Activated CD8-positive, alpha-beta T cell treated with anti-CD3 and anti-CD28 coated beads for 36 hours (primary cell): ENCODE data around the gene TCF25. TPM values are rescaled to one million over a fixed set of nuclear protein-coding genes. Genes with fewer than 3 reads are reported as not detected.

Experiments used
- ATAC-seq: fragments of 200-7000 bp; cut with Tn5 transposase; one replicate; pipeline ENCODE4 v1.10.0; 2021; ENCODE audit warnings: mild to moderate bottlenecking, moderate library complexity
- CTCF ChIA-PET: fragments of 350-600 bp; sonication (Branson Sonifier 250); formaldehyde crosslinking; loops from one replicate; lab custom pipeline; 2021; ENCODE audit warnings: antibody characterized with exemption; lab: Charles Lee
- POLR2A ChIA-PET: fragments of 350-600 bp; sonication (Branson Sonifier 250); formaldehyde crosslinking; loops from one replicate; lab custom pipeline; 2021; ENCODE audit warnings: antibody characterized with exemption; lab: Charles Lee
- DNase-seq: peaks from one replicate; pipeline ENCODE4 v3.0.0-alpha.2; 2020
- H3K27ac Mint-ChIP-seq: one replicate; pipeline ENCODE4 v1.8.0; 2021; ENCODE audit warnings: mild to moderate bottlenecking, mixed read lengths
- H3K27me3 Mint-ChIP-seq: one replicate; pipeline ENCODE4 v1.8.0; 2021; ENCODE audit warnings: mixed read lengths
- H3K36me3 Mint-ChIP-seq: one replicate; pipeline ENCODE4 v1.8.0; 2021; ENCODE audit warnings: low read depth, mixed read lengths
- H3K4me1 Mint-ChIP-seq: one replicate; pipeline ENCODE4 v1.8.0; 2021; ENCODE audit warnings: low read depth, mixed read lengths
- H3K4me3 Mint-ChIP-seq: one replicate; pipeline ENCODE4 v1.8.0; 2021; ENCODE audit warnings: mild to moderate bottlenecking, moderate library complexity, mixed read lengths
- H3K9me3 Mint-ChIP-seq: one replicate; pipeline ENCODE4 v1.8.0; 2021; ENCODE audit warnings: mixed read lengths
- CTCF ChIP-seq: fragments of 200-600 bp; IDR thresholded peaks from one replicate; pipeline ENCODE4 v1.8.0; 2022; ENCODE audit warnings: antibody characterized with exemption, mild to moderate bottlenecking
- intact Hi-C: fragments of 100-400 bp; cut with micrococcal nuclease; formaldehyde crosslinking; loops from one replicate; pipeline ENCODE4 v1.10.0; 2022
- total RNA-seq, 2 experiments: library from RNA; stranded (reverse); gene quantifications; one replicate each; pipeline ENCODE4 v1.2.3, GENCODE V29; 2021

Gene TCF25
- total RNA-seq, 2 experiments from 2014 or later, result 138 to 149 TPM

- CTCF ChIA-PET, result no interaction called here
- no peak for TF ChIP-seq CTCF
- no peaks in the 10 kb centered on the region for H3K9me3 Mint-ChIP-seq
- H3K36me3 Mint-ChIP-seq, result no peaks in the 10 kb centered on the region
- H3K4me3 Mint-ChIP-seq, result no peak overlapping the region
- DNase-seq, result no peak
- peaks cover 12% of the 10 kb centered on the region for H3K4me1 Mint-ChIP-seq
- ATAC-seq, result no peak
- POLR2A ChIA-PET, result interaction anchor here (0.8 kb wide), 1 partner anchor 21 kb away, joined by 3 read pairs; no protein-coding TSS in a partner anchor
- peaks cover 7% of the 10 kb centered on the region for H3K27me3 Mint-ChIP-seq
- intact Hi-C loops, result no loop called here
- H3K27ac Mint-ChIP-seq, result no peak overlapping the region
Measured at GRCh38 chr16:89952049-89952448, 78.7 kb downstream of the TCF25 start.

GRCh38 chr16:89952551-89952950, 79.2 kb downstream of the TCF25 start:
- H3K36me3 Mint-ChIP-seq, result no peaks in the 10 kb centered on the region
- H3K9me3 Mint-ChIP-seq, result no peaks in the 10 kb centered on the region
- POLR2A ChIA-PET, result interaction anchor here (0.7 to 0.8 kb wide), 2 partner anchors 20 to 34 kb away, joined by 3 read pairs; partner anchors contain the start of gene MC1R
- ATAC-seq (no peak), DNase-seq (no peak)
- peaks cover 2% of the 10 kb centered on the region for H3K27me3 Mint-ChIP-seq
- H3K27ac Mint-ChIP-seq, result no peak overlapping the region
- TF ChIP-seq CTCF, result no peak
- intact Hi-C loops, result no loop called here
- CTCF ChIA-PET, result no interaction called here
- no peak overlapping the region for H3K4me3 Mint-ChIP-seq
- H3K4me1 Mint-ChIP-seq, result peaks cover 10% of the 10 kb centered on the region

GRCh38 chr16:89953671-89954406, 80.4 kb downstream of the TCF25 start:
- POLR2A ChIA-PET, result interaction anchor here (0.6 to 1.0 kb wide), 2 partner anchors 24 to 385 kb away, joined by 3 to 4 read pairs; no protein-coding TSS in a partner anchor
- no peak for TF ChIP-seq CTCF
- DNase-seq (no peak), ATAC-seq (no peak)
- Mint-ChIP-seq H3K27me3 (no peaks in the 10 kb centered on the region), H3K9me3 (no peaks in the 10 kb centered on the region), H3K36me3 (peaks cover 6% of the 10 kb centered on the region), H3K27ac (no peak overlapping the region), H3K4me3 (no peak overlapping the region), H3K4me1 (peaks cover 3% of the 10 kb centered on the region)
- intact Hi-C loops, result no loop called here
- CTCF ChIA-PET, result no interaction called here

- Mint-ChIP-seq H3K9me3 (no peaks in the 10 kb centered on the region), H3K4me3 (no peak overlapping the region), H3K27ac (no peak overlapping the region), H3K36me3 (peaks cover 7% of the 10 kb centered on the region), H3K27me3 (no peaks in the 10 kb centered on the region), H3K4me1 (peaks cover 3% of the 10 kb centered on the region)
- ChIA-PET CTCF (no interaction called here), POLR2A (interaction anchor here (0.6 to 1.2 kb wide), 2 partner anchors 60 to 385 kb away, joined by 3 read pairs; no protein-coding TSS in a partner anchor)
- intact Hi-C loops, result no loop called here
- DNase-seq, result no peak
- TF ChIP-seq CTCF, result no peak
- ATAC-seq, result no peak
Measured at GRCh38 chr16:89954462-89954861, 81.1 kb downstream of the TCF25 start.

- no peak for TF ChIP-seq CTCF
- no peaks in the 10 kb centered on the region for H3K9me3 Mint-ChIP-seq
- DNase-seq (no peak), ATAC-seq (no peak)
- H3K27ac Mint-ChIP-seq, result no peak overlapping the region
- H3K27me3 Mint-ChIP-seq, result no peaks in the 10 kb centered on the region
- intact Hi-C loops, result no loop called here
- POLR2A ChIA-PET, result interaction anchor here (1.2 kb wide), 1 partner anchor 61 kb away, joined by 3 read pairs; no protein-coding TSS in a partner anchor
- H3K4me3 Mint-ChIP-seq, result no peak overlapping the region
- CTCF ChIA-PET, result no interaction called here
- peaks cover under 1% of the 10 kb centered on the region for H3K4me1 Mint-ChIP-seq
- peaks cover 7% of the 10 kb centered on the region for H3K36me3 Mint-ChIP-seq
Measured at GRCh38 chr16:89955001-89955685, 81.8 kb downstream of the TCF25 start.
